ENCODE data around the gene PANX2. TPM values are rescaled to one million over a fixed set of nuclear protein-coding genes. Genes with fewer than 3 reads are reported as not detected.
A peak's percentile ranks its signal among the peaks of the same experiment; 100 is the strongest.

Gene PANX2
- total RNA-seq, 6 experiments from 2014 or later: 3.9 to 12.3 (median 7.2) TPM

DNA sequence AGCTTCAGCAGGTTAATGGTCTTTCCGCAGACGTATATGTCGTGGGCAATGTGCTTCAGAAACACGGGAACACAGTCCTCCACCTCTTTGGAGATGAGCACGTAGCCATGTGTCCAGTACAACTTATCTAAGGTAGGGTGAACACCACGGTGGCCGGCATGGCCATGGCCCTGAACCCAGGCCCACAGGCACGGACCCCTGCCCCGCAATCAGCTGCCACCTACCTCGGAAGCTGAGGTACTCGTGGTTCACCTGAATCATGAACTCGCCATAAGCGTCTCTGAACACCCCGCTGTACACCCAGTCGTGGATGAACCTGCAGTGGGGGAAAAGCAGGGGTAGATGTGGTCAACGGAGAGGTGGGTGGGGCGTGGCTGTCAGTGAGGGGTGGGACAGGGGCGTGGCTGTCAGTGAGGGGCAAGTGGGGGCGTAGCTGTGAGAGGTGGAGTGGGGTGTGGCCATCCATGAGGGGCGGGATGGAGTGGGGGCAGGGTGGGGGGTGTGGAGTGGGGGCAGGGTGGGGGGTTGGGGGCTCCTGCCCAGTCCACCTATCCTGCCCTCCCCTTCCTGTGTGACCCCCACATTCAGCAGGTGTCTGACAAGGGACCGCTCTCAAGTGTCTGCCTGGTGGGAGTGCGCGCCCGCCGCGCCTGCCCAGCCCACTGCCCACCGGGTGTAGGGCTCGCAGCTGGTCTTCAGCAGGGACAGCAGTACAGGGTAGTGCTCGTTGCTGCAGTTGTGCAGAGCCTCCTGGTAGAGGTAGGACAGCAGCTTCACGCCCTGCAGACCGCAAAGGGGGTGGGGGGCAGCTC lies 55.7 kb downstream of the PANX2 start:
- no peaks in the 10 kb centered on the region for H3K4me1 ChIP-seq
- 87% methylated on average over 10 of the region's 31 CpGs for WGBS (ENCODE audit: insufficient coverage, low coverage, low lambda C conversion rate, missing lambda C conversion rate)
- no peak for ATAC-seq
- H3K27me3 ChIP-seq: no peaks in the 10 kb centered on the region
- H3K27ac ChIP-seq: no peak overlapping the region
- DNase-seq: no peak
- H3K4me3 ChIP-seq: no peak overlapping the region
- intact Hi-C loops (cut with DNase I): no loop called here
- H3K36me3 ChIP-seq: peaks cover 0 to 49% (median 8%) of the 10 kb centered on the region in 4 donors
- TF ChIP-seq, protein P1, sequence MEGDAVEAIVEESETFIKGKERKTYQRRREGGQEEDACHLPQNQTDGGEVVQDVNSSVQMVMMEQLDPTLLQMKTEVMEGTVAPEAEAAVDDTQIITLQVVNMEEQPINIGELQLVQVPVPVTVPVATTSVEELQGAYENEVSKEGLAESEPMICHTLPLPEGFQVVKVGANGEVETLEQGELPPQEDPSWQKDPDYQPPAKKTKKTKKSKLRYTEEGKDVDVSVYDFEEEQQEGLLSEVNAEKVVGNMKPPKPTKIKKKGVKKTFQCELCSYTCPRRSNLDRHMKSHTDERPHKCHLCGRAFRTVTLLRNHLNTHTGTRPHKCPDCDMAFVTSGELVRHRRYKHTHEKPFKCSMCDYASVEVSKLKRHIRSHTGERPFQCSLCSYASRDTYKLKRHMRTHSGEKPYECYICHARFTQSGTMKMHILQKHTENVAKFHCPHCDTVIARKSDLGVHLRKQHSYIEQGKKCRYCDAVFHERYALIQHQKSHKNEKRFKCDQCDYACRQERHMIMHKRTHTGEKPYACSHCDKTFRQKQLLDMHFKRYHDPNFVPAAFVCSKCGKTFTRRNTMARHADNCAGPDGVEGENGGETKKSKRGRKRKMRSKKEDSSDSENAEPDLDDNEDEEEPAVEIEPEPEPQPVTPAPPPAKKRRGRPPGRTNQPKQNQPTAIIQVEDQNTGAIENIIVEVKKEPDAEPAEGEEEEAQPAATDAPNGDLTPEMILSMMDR (IDR thresholded peaks at IDR 0.05): no peak
- H3K9me3 ChIP-seq: no peaks in the 10 kb centered on the region

DNA sequence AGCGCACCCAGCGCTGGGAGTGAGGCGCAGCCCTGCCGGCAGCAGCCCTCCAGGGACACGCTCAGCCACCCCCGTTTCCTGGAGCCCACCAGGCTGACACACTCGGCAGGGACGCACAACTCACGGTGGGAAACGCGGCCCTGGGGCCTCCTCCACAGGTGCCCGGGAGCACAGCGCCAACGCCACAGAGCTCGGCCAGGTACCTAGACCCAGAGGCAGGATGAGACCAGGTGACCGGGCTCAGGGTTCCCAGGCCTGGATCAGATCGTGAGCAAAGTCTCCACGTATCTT lies 56.3 kb downstream of the PANX2 start:
- ATAC-seq: no peak
- no peaks in the 10 kb centered on the region for H3K4me1 ChIP-seq
- WGBS (ENCODE audit: insufficient coverage, low coverage, low lambda C conversion rate, missing lambda C conversion rate): no CpG with 5 or more reads among the region's 18 CpGs
- TF ChIP-seq POLR2A (IDR thresholded peaks at IDR 0.05): no peak
- TF ChIP-seq, protein P1 (IDR thresholded peaks at IDR 0.05): no peak
- DNase-seq: no peak
- H3K36me3 ChIP-seq: peaks cover 0 to 43% (median 7%) of the 10 kb centered on the region in 4 donors
- no peaks in the 10 kb centered on the region for H3K27me3 ChIP-seq
- no peak overlapping the region for H3K27ac ChIP-seq
- intact Hi-C loops (cut with DNase I): no loop called here
- no peaks in the 10 kb centered on the region for H3K9me3 ChIP-seq
- no peak overlapping the region for H3K4me3 ChIP-seq

DNA sequence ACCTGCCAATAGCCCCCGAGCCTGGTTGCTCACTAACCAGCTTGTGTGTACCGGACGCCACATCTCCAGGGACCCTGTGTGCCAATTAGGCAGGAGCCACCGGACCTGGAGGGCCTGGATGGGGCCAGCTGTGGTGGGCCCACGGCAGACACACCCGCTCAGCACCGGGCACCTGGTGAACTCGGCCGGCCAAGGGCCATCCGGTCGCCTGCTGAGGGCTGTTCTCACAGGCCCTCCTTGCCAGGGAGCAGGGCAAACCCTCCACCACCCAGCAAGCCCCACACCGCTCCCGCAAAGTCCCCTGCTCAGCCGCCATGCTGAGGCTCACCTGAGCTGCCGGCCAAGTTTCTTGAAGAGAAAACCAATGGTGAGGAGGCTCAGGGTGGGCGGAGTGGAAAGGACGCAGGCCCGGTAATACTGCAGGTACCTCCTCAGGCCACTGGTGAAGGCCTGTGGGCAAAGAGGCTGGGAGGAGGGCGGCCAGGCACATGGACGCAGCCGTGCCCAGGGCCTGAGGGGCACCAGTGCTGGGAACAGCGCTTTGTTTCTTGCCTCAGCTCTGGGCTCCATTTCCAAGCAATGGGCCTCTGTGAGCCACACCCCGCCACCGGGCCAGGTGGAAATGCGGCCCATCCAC lies 57.2 kb downstream of the PANX2 start:
- H3K4me3 ChIP-seq: no peak overlapping the region
- intact Hi-C loops (cut with DNase I): no loop called here
- H3K4me1 ChIP-seq: no peaks in the 10 kb centered on the region
- TF ChIP-seq POLR2A (IDR thresholded peaks at IDR 0.05): no peak
- TF ChIP-seq, protein P1 (IDR thresholded peaks at IDR 0.05): no peak
- 97% methylated on average over 5 of the region's 25 CpGs for WGBS (ENCODE audit: insufficient coverage, low coverage, low lambda C conversion rate, missing lambda C conversion rate)
- no peaks in the 10 kb centered on the region for H3K27me3 ChIP-seq
- no peak overlapping the region for H3K27ac ChIP-seq
- ATAC-seq (no peak), DNase-seq (no peak)
- peaks cover 0 to 38% (median 2%) of the 10 kb centered on the region in 4 donors for H3K36me3 ChIP-seq
- no peaks in the 10 kb centered on the region for H3K9me3 ChIP-seq

DNA sequence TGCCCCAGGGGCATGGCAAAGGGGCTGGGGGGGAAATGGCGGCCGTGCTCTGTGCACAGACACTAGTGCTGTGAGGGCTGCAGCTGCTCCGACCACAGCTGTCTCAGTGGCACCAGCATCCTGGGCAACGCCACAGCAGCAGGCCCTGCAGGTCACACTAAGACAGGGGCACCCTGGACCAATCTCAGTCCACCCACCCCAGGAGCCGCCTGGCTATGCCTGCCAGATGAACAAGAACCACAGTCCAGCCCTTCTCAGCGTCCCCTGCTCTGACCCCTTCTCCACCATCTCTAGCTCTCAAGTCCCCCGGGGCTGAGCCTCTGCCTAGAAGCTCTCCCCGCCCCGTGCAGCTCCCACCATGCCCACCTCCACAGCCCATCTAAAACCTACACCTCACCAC lies 57.8 kb downstream of the PANX2 start:
- H3K36me3 ChIP-seq: peaks cover 0 to 38% (median 4%) of the 10 kb centered on the region in 4 donors
- H3K27ac ChIP-seq: no peak overlapping the region
- no peaks in the 10 kb centered on the region for H3K4me1 ChIP-seq
- intact Hi-C loops (cut with DNase I): no loop called here
- no peaks in the 10 kb centered on the region for H3K27me3 ChIP-seq
- ATAC-seq (no peak), DNase-seq (peak in 1 of 3 donors; percentile 12)
- 98% methylated on average over 5 of the region's 9 CpGs for WGBS (ENCODE audit: insufficient coverage, low coverage, low lambda C conversion rate, missing lambda C conversion rate)
- H3K4me3 ChIP-seq: no peak overlapping the region
- no peak for TF ChIP-seq POLR2A (IDR thresholded peaks at IDR 0.05)
- TF ChIP-seq, protein P1 (IDR thresholded peaks at IDR 0.05): no peak
- no peaks in the 10 kb centered on the region for H3K9me3 ChIP-seq
